Measurements from ENCODE around the gene TACC2. TPM values are rescaled to one million over a fixed set of nuclear protein-coding genes. Genes with fewer than 3 reads are reported as not detected.

Gene TACC2
- polyA plus RNA-seq, 1 donor from 2014 or later = not detected

DNA sequence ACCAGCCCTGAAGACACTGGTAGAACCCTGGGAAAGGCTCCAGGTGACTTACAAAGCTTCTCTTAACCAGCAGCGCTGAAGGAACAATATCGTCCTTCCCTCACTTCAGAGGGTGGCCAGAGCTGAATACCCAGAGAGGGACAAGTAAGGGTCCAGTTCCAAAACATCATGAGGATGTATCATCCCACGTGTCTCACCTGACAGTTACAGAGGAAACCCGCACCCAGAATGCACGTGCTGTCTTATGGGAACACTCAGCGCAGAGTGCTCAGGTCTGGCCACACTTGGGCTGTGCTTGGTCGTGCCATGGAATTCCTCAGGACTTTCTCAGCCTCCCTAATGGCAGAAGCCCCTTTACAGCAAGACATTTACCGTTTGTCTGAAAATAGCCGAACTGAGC lies 235.2 kb downstream of the TACC2 start:
- H3K9me3 Mint-ChIP-seq = no peaks in the 10 kb centered on the region
- H3K27ac Mint-ChIP-seq = no peak overlapping the region
- no peaks in the 10 kb centered on the region for H3K4me1 Mint-ChIP-seq
- H3K4me3 Mint-ChIP-seq = no peak overlapping the region
- H3K36me3 Mint-ChIP-seq = no peaks in the 10 kb centered on the region
- peaks cover 7% of the 10 kb centered on the region for H3K27me3 Mint-ChIP-seq

DNA sequence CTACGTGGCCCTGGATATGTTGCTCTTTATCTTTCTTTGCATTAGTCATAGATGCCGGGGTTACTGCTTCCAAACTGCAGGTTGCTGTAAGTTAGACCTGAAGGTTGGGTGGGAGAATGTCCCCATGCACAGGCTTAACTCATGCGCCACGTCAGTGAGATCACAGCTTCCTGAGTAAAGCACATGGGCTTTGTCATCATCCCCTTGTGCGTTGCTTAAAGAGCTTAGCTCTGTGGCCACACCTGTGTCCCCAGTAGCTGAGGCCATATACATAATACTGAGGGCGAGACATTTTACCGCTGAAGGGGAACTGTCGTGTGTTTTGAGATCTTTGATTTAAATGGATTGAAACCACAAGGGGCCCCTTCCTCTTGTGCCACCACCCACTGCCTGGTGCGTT lies 236.4 kb downstream of the TACC2 start:
- Mint-ChIP-seq H3K9me3 (no peaks in the 10 kb centered on the region), H3K27ac (peak overlapping the region in 1 of 3 donors; percentile 6), H3K4me1 (no peaks in the 10 kb centered on the region), H3K4me3 (no peak overlapping the region), H3K36me3 (no peaks in the 10 kb centered on the region), H3K27me3 (peaks cover 7% of the 10 kb centered on the region)

DNA sequence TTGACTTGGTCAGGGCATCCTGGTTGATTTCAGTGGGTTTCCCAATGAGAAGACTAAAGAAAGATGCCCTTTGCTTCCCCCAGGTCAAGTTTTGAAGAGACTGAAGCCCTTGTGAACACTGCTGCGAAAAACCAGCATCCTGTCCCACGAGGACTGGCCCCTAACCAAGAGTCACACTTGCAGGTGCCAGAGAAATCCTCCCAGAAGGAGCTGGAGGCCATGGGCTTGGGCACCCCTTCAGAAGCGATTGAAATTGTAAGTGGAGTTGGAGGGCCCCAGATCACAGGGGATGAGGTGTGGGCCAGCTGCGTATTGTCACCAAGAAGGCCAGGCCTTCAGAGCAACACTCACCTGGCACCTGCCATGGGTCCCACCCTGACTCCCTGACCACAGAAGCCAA lies 238.8 kb downstream of the TACC2 start:
- Mint-ChIP-seq H3K27ac (no peak overlapping the region), H3K4me1 (no peaks in the 10 kb centered on the region), H3K4me3 (no peak overlapping the region), H3K27me3 (peaks cover 7% of the 10 kb centered on the region), H3K9me3 (no peaks in the 10 kb centered on the region), H3K36me3 (no peaks in the 10 kb centered on the region)

DNA sequence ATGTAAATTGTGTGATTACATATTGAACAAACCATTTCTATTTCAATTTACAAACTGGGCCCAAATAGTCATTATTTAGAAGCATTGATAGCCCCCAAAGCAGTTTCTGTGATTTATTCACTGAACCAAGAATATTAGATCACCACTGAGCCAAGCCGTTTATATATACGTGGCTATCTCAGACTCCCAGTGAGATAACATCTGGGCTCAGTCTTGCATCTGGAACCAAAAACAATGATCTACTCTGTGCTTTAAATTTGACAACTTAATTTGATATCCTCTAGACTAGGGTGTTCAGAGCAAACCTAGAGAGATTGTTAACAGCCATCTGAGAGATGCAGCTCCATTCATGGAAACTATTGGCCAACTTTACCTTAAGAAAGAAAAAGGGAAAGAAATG lies 240.7 kb downstream of the TACC2 start:
- H3K27me3 Mint-ChIP-seq = peaks cover 8% of the 10 kb centered on the region
- no peaks in the 10 kb centered on the region for H3K9me3 Mint-ChIP-seq
- no peak overlapping the region for H3K27ac Mint-ChIP-seq
- no peaks in the 10 kb centered on the region for H3K36me3 Mint-ChIP-seq
- H3K4me1 Mint-ChIP-seq = no peaks in the 10 kb centered on the region
- H3K4me3 Mint-ChIP-seq = no peak overlapping the region

DNA sequence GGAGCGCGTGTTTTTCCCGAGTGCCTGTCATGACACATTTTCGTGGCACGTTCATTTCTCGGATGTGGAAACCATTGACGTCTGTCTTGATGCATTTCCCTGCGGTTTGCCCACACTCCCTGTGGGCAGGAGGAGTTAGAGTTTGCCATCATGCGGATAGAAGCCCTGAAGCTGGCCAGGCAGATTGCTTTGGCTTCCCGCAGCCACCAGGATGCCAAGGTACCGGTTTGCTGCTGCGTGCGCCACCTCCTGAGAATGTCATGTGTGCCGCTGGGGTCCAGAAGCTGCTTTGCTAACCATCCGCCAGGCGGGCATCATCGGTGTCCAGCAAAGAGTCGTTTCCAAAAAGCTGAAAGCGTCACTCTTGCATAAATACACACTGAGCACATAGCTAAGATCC lies 241.3 kb downstream of the TACC2 start:
- H3K36me3 Mint-ChIP-seq = no peaks in the 10 kb centered on the region

GRCh38 chr10:122232769-122233168 lies 243.8 kb downstream of the TACC2 start:
- H3K27ac Mint-ChIP-seq = no peak overlapping the region
- no peaks in the 10 kb centered on the region for H3K36me3 Mint-ChIP-seq
- H3K4me1 Mint-ChIP-seq = no peaks in the 10 kb centered on the region
- no peaks in the 10 kb centered on the region for H3K9me3 Mint-ChIP-seq
- peaks cover 1% of the 10 kb centered on the region for H3K27me3 Mint-ChIP-seq
- no peak overlapping the region for H3K4me3 Mint-ChIP-seq

More for the DNA sequence above, 241.3 kb downstream of the TACC2 start:
- Mint-ChIP-seq H3K27ac (no peak overlapping the region), H3K9me3 (no peaks in the 10 kb centered on the region), H3K27me3 (peaks cover 8% of the 10 kb centered on the region), H3K4me3 (no peak overlapping the region), H3K4me1 (no peaks in the 10 kb centered on the region)

- Mint-ChIP-seq H3K4me3 (no peak overlapping the region), H3K27ac (no peak overlapping the region), H3K27me3 (peaks cover 1% of the 10 kb centered on the region), H3K9me3 (no peaks in the 10 kb centered on the region), H3K36me3 (no peaks in the 10 kb centered on the region), H3K4me1 (no peaks in the 10 kb centered on the region)
These were observed 244.9 kb downstream of the TACC2 start for GRCh38 chr10:122233857-122234348.

DNA sequence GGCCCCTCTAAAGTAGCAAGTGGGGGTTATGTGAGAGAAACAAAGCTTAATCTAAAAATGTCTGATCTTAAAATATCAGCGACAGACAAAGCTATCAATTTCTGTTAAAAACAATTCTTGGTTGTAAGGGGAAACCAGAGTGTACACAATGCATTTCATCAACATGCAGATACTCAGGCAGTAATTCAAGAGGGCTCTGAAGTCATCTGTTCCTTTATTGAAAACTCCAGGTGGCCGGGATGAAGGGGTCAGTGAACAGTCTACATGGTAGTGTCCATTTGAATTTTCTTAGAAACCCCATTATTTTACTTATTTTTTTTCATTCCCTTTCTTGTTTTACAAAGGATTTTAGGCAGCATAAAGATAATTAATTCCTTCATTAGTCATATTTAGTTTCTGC lies 245.5 kb downstream of the TACC2 start:
- H3K4me3 Mint-ChIP-seq = no peak overlapping the region
- H3K27ac Mint-ChIP-seq = no peak overlapping the region
- no peaks in the 10 kb centered on the region for H3K4me1 Mint-ChIP-seq
- H3K27me3 Mint-ChIP-seq = peaks cover 1% of the 10 kb centered on the region
- H3K9me3 Mint-ChIP-seq = no peaks in the 10 kb centered on the region
- H3K36me3 Mint-ChIP-seq = no peaks in the 10 kb centered on the region

DNA sequence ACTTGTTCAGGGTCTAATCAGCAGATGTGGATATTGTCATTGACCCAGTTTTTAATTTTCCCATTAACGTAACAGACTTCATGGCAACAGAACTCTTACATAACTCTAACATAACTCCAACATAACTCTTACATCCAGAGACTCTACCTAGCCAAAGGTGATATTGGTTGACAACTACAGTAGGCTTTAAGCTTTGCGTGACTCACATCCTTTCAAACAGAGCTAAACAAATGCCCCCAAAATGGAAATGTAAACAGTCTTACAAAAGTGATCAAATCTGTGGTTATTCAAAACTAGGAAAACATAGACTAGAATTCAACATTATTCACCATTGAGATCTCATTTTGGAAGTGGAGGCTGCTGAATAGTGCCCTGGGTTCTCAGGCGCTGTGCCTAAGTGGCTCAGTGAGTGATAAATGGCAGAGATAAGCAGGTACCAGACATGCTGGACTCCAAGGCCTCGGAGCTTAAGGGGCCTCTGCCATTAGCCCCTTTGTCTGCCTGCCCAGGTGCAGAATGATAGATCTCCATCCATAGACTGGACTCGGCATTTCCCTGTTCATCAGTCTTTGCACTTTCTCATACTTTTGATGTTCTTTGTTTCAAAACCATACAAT lies 247.8 kb downstream of the TACC2 start:
- H3K36me3 Mint-ChIP-seq = no peaks in the 10 kb centered on the region
- H3K9me3 Mint-ChIP-seq = no peaks in the 10 kb centered on the region
- H3K27ac Mint-ChIP-seq = no peak overlapping the region
- H3K4me1 Mint-ChIP-seq = no peaks in the 10 kb centered on the region
- peaks cover 3% of the 10 kb centered on the region for H3K27me3 Mint-ChIP-seq
- no peak overlapping the region for H3K4me3 Mint-ChIP-seq

DNA sequence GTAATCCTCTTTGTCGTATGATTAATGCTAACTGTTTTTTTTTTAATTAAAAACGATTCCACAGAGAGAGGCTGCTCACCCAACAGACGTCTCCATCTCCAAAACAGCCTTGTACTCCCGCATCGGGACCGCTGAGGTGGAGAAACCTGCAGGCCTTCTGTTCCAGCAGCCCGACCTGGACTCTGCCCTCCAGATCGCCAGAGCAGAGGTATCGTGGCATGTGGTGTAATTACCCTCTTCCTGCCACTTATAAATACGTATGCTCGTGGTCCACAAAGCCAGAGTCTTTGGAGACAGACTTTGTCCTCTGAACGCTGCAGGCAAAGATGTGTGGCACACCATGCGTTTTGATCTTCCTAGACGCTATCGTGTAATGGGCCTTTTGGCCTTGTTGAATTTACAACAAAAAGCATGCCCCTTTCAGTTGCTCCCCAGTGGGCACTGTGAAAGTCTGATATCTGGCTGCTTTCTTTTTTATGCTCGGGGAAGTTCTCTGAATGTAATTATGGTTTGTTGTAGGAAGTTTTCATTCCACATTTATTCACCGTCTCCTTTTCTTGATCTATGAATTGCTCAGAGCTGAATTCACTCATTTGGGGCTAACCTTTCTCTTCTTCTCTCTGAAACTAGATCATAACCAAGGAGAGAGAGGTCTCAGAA lies 248.5 kb downstream of the TACC2 start:
- H3K27me3 Mint-ChIP-seq = peaks cover 3% of the 10 kb centered on the region
- H3K36me3 Mint-ChIP-seq = no peaks in the 10 kb centered on the region
- H3K4me1 Mint-ChIP-seq = no peaks in the 10 kb centered on the region
- H3K4me3 Mint-ChIP-seq = no peak overlapping the region
- no peak overlapping the region for H3K27ac Mint-ChIP-seq
- H3K9me3 Mint-ChIP-seq = no peaks in the 10 kb centered on the region

DNA sequence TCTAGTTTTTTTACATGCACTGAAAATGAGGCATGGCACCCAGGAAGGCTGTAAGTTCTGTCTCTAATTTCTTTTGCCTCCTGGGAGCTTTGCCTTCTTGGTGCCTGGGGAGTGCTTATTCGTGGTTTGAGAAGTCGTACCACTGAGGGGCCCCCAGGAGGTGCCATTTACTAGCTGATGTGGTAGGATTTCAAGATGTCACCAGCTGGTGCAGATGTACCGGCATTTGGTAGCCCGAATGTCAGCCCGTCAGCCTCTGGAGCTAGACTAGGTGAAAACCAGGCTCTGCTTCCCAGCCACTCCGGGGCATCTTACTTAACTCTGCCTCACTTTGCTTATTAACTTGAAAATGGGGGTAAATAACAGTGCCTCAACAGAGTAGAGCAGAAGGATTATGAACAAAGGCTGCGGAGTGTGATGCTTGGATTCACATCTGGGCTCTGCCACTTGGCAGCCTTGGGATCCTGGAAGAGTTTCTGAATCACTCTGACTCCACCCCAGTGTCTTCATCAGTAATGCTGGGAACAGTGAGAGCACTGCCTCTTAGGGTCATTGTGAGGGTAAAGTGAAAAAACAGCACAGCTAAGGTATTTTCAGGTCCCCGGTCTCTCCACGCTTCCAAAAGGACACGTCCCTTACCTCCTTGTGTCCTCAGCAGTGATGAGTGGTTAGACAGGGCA lies 250.8 kb downstream of the TACC2 start:
- Mint-ChIP-seq H3K36me3 (no peaks in the 10 kb centered on the region), H3K27me3 (peaks cover 1% of the 10 kb centered on the region), H3K9me3 (no peaks in the 10 kb centered on the region), H3K4me1 (peaks cover 0 to 2% (median 0%) of the 10 kb centered on the region in 3 donors), H3K4me3 (no peak overlapping the region), H3K27ac (no peak overlapping the region)

DNA sequence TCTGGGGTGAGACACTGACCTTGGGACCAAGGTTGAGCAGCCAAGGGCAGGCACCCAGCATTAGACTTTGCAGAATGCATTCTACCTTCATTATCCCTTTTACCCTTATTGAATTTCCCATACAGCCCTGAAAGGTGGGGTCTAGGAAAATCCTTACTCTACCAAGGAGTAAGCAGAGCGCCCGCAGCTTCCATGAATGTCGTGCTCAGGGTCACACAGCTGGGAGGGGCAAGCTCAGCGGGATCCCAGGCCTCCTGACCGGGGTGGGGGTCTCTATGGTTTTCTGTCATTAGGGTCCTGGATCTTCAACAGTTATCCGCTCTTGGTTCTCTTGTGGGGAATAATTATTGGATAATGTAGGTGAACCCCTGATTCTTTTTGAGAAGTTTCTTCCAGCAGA lies 251.4 kb downstream of the TACC2 start:
- Mint-ChIP-seq H3K36me3 (no peaks in the 10 kb centered on the region), H3K9me3 (peaks cover 0 to 2% (median 0%) of the 10 kb centered on the region in 3 donors), H3K4me1 (peaks cover 0 to 6% (median 0%) of the 10 kb centered on the region in 3 donors), H3K4me3 (no peak overlapping the region), H3K27ac (no peak overlapping the region), H3K27me3 (peaks cover 1% of the 10 kb centered on the region)

DNA sequence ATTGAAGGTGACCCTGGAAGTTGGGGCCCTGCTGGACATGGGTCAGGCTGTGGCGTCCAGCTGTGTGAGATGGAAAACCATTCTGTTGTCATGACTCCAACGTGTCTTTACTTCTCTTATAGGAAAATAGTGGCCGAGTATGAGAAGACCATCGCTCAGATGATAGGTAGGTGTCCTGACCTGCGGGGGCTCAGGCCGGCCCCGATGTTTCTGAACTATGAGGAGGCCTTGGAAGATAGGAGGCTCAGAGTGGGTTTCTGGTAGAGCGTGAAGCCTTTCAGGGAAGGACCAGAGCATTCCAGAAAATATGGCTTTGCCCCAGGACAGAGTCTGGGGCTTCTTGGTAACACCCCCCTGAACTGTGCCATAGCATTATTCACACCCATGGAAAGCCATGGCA lies 252.9 kb downstream of the TACC2 start:
- no peak overlapping the region for H3K27ac Mint-ChIP-seq
- H3K4me3 Mint-ChIP-seq = no peak overlapping the region
- H3K4me1 Mint-ChIP-seq = peaks cover 0 to 6% (median 0%) of the 10 kb centered on the region in 3 donors
- H3K36me3 Mint-ChIP-seq = no peaks in the 10 kb centered on the region
- H3K27me3 Mint-ChIP-seq = peaks cover 1% of the 10 kb centered on the region
- peaks cover 0 to 2% (median 0%) of the 10 kb centered on the region in 3 donors for H3K9me3 Mint-ChIP-seq

DNA sequence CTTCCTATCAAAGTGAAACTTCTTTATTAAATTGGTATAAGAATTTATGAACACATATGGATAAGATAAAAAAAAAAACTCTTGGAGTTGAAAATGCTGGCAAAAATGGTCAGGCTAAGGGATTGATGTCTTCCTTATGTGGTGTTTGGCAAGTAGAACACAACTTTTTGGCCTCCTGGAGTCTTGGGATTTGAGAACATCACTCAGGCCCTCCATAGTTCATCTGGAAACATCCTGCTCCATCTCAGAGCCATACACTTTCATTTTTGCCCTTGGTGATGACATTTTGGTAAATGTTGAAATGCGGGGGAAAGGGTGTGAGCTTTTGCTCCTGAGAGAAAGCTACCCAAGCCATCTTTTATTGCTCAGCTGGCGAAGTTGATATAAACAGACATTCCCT lies 254.6 kb downstream of the TACC2 start:
- H3K4me1 Mint-ChIP-seq = peaks cover 0 to 6% (median 0%) of the 10 kb centered on the region in 3 donors
- H3K27me3 Mint-ChIP-seq = peaks cover 1% of the 10 kb centered on the region
- H3K4me3 Mint-ChIP-seq = no peak overlapping the region
- H3K9me3 Mint-ChIP-seq = peaks cover 0 to 2% (median 0%) of the 10 kb centered on the region in 3 donors
- no peak overlapping the region for H3K27ac Mint-ChIP-seq
- H3K36me3 Mint-ChIP-seq = no peaks in the 10 kb centered on the region

All from IgD-negative memory B cell (primary cell).